IMR-90 (cell line): ENCODE data around the gene SPPL2C. TPM values are rescaled to one million over a fixed set of nuclear protein-coding genes. Genes with fewer than 3 reads are reported as not detected.

ENCODE experiments used
- ATAC-seq: fragments of 200-7000 bp; cut with Tn5 transposase; 2 replicates; pipeline ENCODE4 v1.9.1; 2020; ENCODE audit warnings: low read depth, mild to moderate bottlenecking, moderate library complexity
- BruUV-seq: library from RNA; stranded (reverse); fragments of 400-500 nt; replicated peaks from 2 replicates; lab custom pipeline; 2021; lab: Mats Ljungman, UMichigan
- CTCF ChIA-PET: fragments of 300-600 bp; formaldehyde crosslinking; extraction: SDS; loops from one replicate; lab custom pipeline; 2021; ENCODE audit warnings: antibody characterized with exemption; lab: Yijun Ruan, JAX
- POLR2A ChIA-PET: fragments of 300-600 bp; sonication (Branson Sonifier 250); formaldehyde crosslinking; loops from one replicate; lab custom pipeline; 2022; ENCODE audit warnings: antibody characterized with exemption; ENCODE audit not compliant: unreplicated experiment; lab: Charles Lee
- DNase-seq: peaks from one replicate; pipeline ENCODE4 v3.0.0; 2013
- H2AFZ ChIP-seq: replicated peaks from 2 replicates; pipeline ENCODE3; 2013; ENCODE audit warnings: low read length, mild to moderate bottlenecking; ENCODE audit not compliant: poor library complexity
- H2AK5ac ChIP-seq: 2 replicates; pipeline ENCODE4 v1.6.1; 2013; ENCODE audit warnings: low read depth, low read length, inconsistent platforms
- H2AK9ac ChIP-seq: replicated peaks from 2 replicates; pipeline ENCODE3; 2013; ENCODE audit warnings: mild to moderate bottlenecking, low read depth, low read length, moderate library complexity; ENCODE audit not compliant: poor library complexity
- H2BK120ac ChIP-seq: 2 replicates; pipeline ENCODE4 v1.6.1; 2013; ENCODE audit warnings: low read depth, low read length, inconsistent platforms
- H2BK15ac ChIP-seq: 3 replicates; pipeline ENCODE4 v1.6.1; 2013; ENCODE audit warnings: low read depth, low read length, inconsistent platforms
- H2BK20ac ChIP-seq: 2 replicates; pipeline ENCODE4 v1.6.1; 2013; ENCODE audit warnings: low read depth, mild to moderate bottlenecking, inconsistent platforms, low read length, moderate library complexity
- H2BK5ac ChIP-seq: 2 replicates; pipeline ENCODE4 v1.6.1; 2013; ENCODE audit warnings: mild to moderate bottlenecking, low read depth, low read length, inconsistent platforms; ENCODE audit not compliant: poor library complexity, severe bottlenecking
- H3K14ac ChIP-seq: replicated peaks from 2 replicates; pipeline ENCODE4 v1.6.1; 2013; ENCODE audit warnings: low read depth, low read length, inconsistent platforms
- H3K18ac ChIP-seq: 2 replicates; pipeline ENCODE4 v1.6.1; 2013; ENCODE audit warnings: low read depth, low read length, control low read depth
- H3K23ac ChIP-seq: 2 replicates; pipeline ENCODE4 v1.6.1; 2013; ENCODE audit warnings: low read depth, low read length, inconsistent platforms
- H3K27ac ChIP-seq: 2 replicates; pipeline ENCODE4 v1.5.1; 2013; ENCODE audit warnings: mild to moderate bottlenecking, control low read depth, low read length; ENCODE audit not compliant: insufficient read depth
- H3K27me3 ChIP-seq: 2 replicates; pipeline ENCODE4 v1.6.1; 2013; ENCODE audit warnings: low read length; ENCODE audit not compliant: control insufficient read depth, insufficient read depth
- H3K36me3 ChIP-seq: 2 replicates; pipeline ENCODE4 v1.6.1; 2013; ENCODE audit warnings: low read length, mixed read lengths; ENCODE audit not compliant: control insufficient read depth, insufficient read depth
- H3K4ac ChIP-seq: 2 replicates; pipeline ENCODE4 v1.6.1; 2013; ENCODE audit warnings: low read depth, low read length, inconsistent platforms
- H3K4me1 ChIP-seq: 2 replicates; pipeline ENCODE4 v1.6.1; 2013; ENCODE audit warnings: low read length, mixed read lengths; ENCODE audit not compliant: control insufficient read depth, insufficient read depth
- H3K4me2 ChIP-seq: 2 replicates; pipeline ENCODE4 v1.6.1; 2013; ENCODE audit warnings: low read depth, mild to moderate bottlenecking, control low read depth, low read length, moderate library complexity
- H3K4me3 ChIP-seq: 2 replicates; pipeline ENCODE4 v1.5.1; 2013; ENCODE audit warnings: low read depth, mild to moderate bottlenecking, control low read depth, low read length, moderate library complexity; ENCODE audit not compliant: insufficient read depth
- H3K56ac ChIP-seq: 2 replicates; pipeline ENCODE4 v1.6.1; 2013; ENCODE audit warnings: low read length, inconsistent platforms; ENCODE audit not compliant: insufficient read depth; ENCODE audit errors: extremely low read depth
- H3K79me1 ChIP-seq, 2 experiments: 2 replicates each; pipeline ENCODE4 v1.6.1; 2013; ENCODE audit warnings: low read length in 2 of 2, inconsistent platforms in 1 of 2, low read depth in 1 of 2
- H3K9ac ChIP-seq: 2 replicates; pipeline ENCODE4 v1.6.1; 2013; ENCODE audit warnings: low read depth, low read length, control low read depth
- H3K9me1 ChIP-seq: 2 replicates; pipeline ENCODE4 v1.6.1; 2013; ENCODE audit warnings: low read length, inconsistent platforms; ENCODE audit not compliant: insufficient read depth
- H3K9me3 ChIP-seq: 2 replicates; pipeline ENCODE4 v1.6.1; 2013; ENCODE audit warnings: low read length; ENCODE audit not compliant: control insufficient read depth, insufficient read depth
- H4K20me1 ChIP-seq: 2 replicates; pipeline ENCODE4 v1.6.1; 2013; ENCODE audit warnings: low read length, inconsistent platforms; ENCODE audit not compliant: insufficient read depth
- H4K5ac ChIP-seq: 2 replicates; pipeline ENCODE4 v1.6.1; 2013; ENCODE audit warnings: mild to moderate bottlenecking, low read depth, low read length, control low read depth
- H4K8ac ChIP-seq, 2 experiments: 2 replicates each; pipeline ENCODE4 v1.6.1; 2013; ENCODE audit warnings: low read depth in 2 of 2, low read length in 2 of 2, control low read depth in 1 of 2, inconsistent platforms in 1 of 2
- H4K91ac ChIP-seq: 2 replicates; pipeline ENCODE4 v1.6.1; 2013; ENCODE audit warnings: low read depth, low read length, inconsistent platforms; ENCODE audit not compliant: insufficient read depth
- BHLHE40 ChIP-seq: fragments of 150-350 bp; IDR thresholded peaks from 2 replicates; pipeline ENCODE4 v1.6.1; 2016; ENCODE audit warnings: mild to moderate bottlenecking, low read depth, low read length
- CEBPB ChIP-seq: IDR thresholded peaks from 2 replicates; pipeline ENCODE4 v1.6.1; 2012; ENCODE audit warnings: low read depth, low read length, improper control_type of control experiment
- CHD1 ChIP-seq: IDR thresholded peaks from 2 replicates; pipeline ENCODE4 v1.6.1; 2012; ENCODE audit warnings: low read depth, low read length, improper control_type of control experiment
- ELK1 ChIP-seq: fragments of 150-350 bp; IDR thresholded peaks from 2 replicates; pipeline ENCODE4 v1.6.1; 2016; ENCODE audit warnings: low read depth, mild to moderate bottlenecking, low read length, moderate library complexity, borderline replicate concordance
- FOS ChIP-seq: fragments of 150-350 bp; IDR thresholded peaks from 2 replicates; pipeline ENCODE4 v1.6.1; 2016; ENCODE audit warnings: low read depth, low read length
- MAZ ChIP-seq: IDR thresholded peaks from 2 replicates; pipeline ENCODE4 v1.6.1; 2012; ENCODE audit warnings: low read depth, mild to moderate bottlenecking, low read length, improper control_type of control experiment, moderate library complexity, borderline replicate concordance
- MXI1 ChIP-seq: IDR thresholded peaks from 2 replicates; pipeline ENCODE4 v1.6.1; 2012; ENCODE audit warnings: low read depth, mild to moderate bottlenecking, low read length, moderate library complexity, borderline replicate concordance
- NFE2L2 ChIP-seq: fragments of 150-350 bp; IDR thresholded peaks from 2 replicates; pipeline ENCODE4 v1.6.1; 2016; ENCODE audit warnings: low read depth, mild to moderate bottlenecking, low read length
- RAD21 ChIP-seq: IDR thresholded peaks from 2 replicates; pipeline ENCODE4 v1.6.1; 2012; ENCODE audit warnings: low read length, improper control_type of control experiment
- RFX5 ChIP-seq: IDR thresholded peaks from 2 replicates; pipeline ENCODE4 v1.8.0; 2012; ENCODE audit warnings: low read depth, mild to moderate bottlenecking, low read length, moderate library complexity
- SMC3 ChIP-seq: fragments of 150-350 bp; IDR thresholded peaks from 2 replicates; pipeline ENCODE4 v1.6.1; 2016; ENCODE audit warnings: low read depth, mild to moderate bottlenecking, antibody characterized with exemption, low read length, moderate library complexity
- USF2 ChIP-seq: fragments of 150-350 bp; IDR thresholded peaks from 2 replicates; pipeline ENCODE4 v1.6.1; 2017; ENCODE audit warnings: mild to moderate bottlenecking, antibody characterized with exemption, low read length, low read depth
- WGBS, 2 experiments: methylation state at CpG; one replicate each; pipeline versions ENCODE4 v1.1.5 to v1.1.7; 2013; ENCODE audit warnings: missing lambda C conversion rate in 2 of 2; ENCODE audit not compliant: insufficient read length in 1 of 2; ENCODE audit errors: extremely low coverage in 2 of 2; 5-methylcytosine and 5-hydroxymethylcytosine counted together
- dilution Hi-C: fragments of 300-500 bp; cut with HindIII; formaldehyde crosslinking; loops from one replicate; pipeline ENCODE4 v1.14.3; 2018; ENCODE audit warnings: low sequenced_read_pairs; ENCODE audit not compliant: unreplicated experiment
- in situ Hi-C: fragments of 300-500 bp; cut with MboI; formaldehyde crosslinking; loops from 3 replicates; pipeline ENCODE4 v1.14.3; 2019; ENCODE audit warnings: low sequenced_read_pairs, inconsistent platforms, mixed read lengths
- intact Hi-C: fragments of 100-400 bp; cut with micrococcal nuclease; formaldehyde crosslinking; loops from 2 replicates; pipeline ENCODE4 v1.10.0; 2022
- polyA plus RNA-seq, 3 experiments: library from polyadenylated mRNA; depleted of rRNA; stranded (reverse); fragments of >200 nt; gene quantifications; 2 replicates each; pipeline ENCODE4 v1.2.3, GENCODE V29; 2012; ENCODE audit warnings: low replicate concordance in 1 of 3
- total RNA-seq: library from RNA; depleted of rRNA; stranded (reverse); fragments of >200 nt; gene quantifications from 2 replicates; pipeline ENCODE4 v1.2.3, GENCODE V29; 2012

The SPPL2C gene
- total and polyA plus RNA-seq, 2 of the 4 experiments (the other 2 are of a cell fraction) = not detected

GRCh38 chr17:45867702-45868101, 23.0 kb downstream of the SPPL2C start:
- Histone ChIP-seq H3K18ac (no peak overlapping the region), H2AK5ac (no peak overlapping the region), H3K9me1 (no peaks in the 10 kb centered on the region), H3K4ac (no peak overlapping the region), H2BK120ac (no peak overlapping the region), H3K4me3 (no peak overlapping the region), H2AK9ac (no peak overlapping the region), H3K9me3 (no peaks in the 10 kb centered on the region), H3K9ac (no peak overlapping the region), H3K27ac (no peak overlapping the region), H3K14ac (no peak overlapping the region), H2BK5ac (no peak overlapping the region), H3K27me3 (peaks cover 15% of the 10 kb centered on the region), H3K4me1 (no peaks in the 10 kb centered on the region), H3K79me1 (no peaks in the 10 kb centered on the region), H3K56ac (no peak overlapping the region), H3K36me3 (no peaks in the 10 kb centered on the region), H2BK20ac (no peak overlapping the region), H2AFZ (no peak overlapping the region), H4K8ac (no peak overlapping the region), H4K5ac (no peak overlapping the region), H3K4me2 (no peak overlapping the region), H2BK15ac (no peak overlapping the region), H4K20me1 (no peaks in the 10 kb centered on the region), H4K91ac (no peak overlapping the region), H3K23ac (no peak overlapping the region)
- intact Hi-C loops = no loop called here
- WGBS, 2 experiments = 60% methylated on average over 1 of the region's 8 CpGs; no CpG with 5 or more reads in 1 of the 2 experiments
- TF ChIP-seq BHLHE40 = no peak
- no peak for TF ChIP-seq MAZ
- no peak for TF ChIP-seq ELK1
- TF ChIP-seq RAD21 = no peak
- TF ChIP-seq CHD1 = no peak
- TF ChIP-seq MXI1 = no peak
- no peak for TF ChIP-seq SMC3
- TF ChIP-seq RFX5 = no peak
- no peak for TF ChIP-seq CEBPB
- no peak for TF ChIP-seq USF2
- TF ChIP-seq FOS = no peak
- no peak for TF ChIP-seq NFE2L2
- DNase-seq = no peak
- ChIA-PET CTCF (no interaction called here), POLR2A (no interaction called here)
- in situ Hi-C loops = no loop called here
- no peak for ATAC-seq
- dilution Hi-C loops = loop anchor here (25.0 kb wide), 1 partner anchor 230 kb away; no protein-coding TSS in a partner anchor
- no TSS peak for BruUV-seq
